HCT116 (cell line): ENCODE measurements around the gene DHRS2. TPM values are rescaled to one million over a fixed set of nuclear protein-coding genes. Genes with fewer than 3 reads are reported as not detected.

Source experiments
- ATAC-seq: fragments of 200-7000 bp; cut with Tn5 transposase; 2 replicates; pipeline ENCODE4 v1.9.1; 2020; ENCODE audit warnings: mild to moderate bottlenecking, moderate library complexity
- BruUV-seq: library from RNA; stranded (reverse); fragments of 400-500 nt; replicated peaks from 2 replicates; lab custom pipeline; 2021; lab: Mats Ljungman, UMichigan
- CTCF ChIA-PET: fragments of 300-600 bp; sonication (Branson Sonifier 250); formaldehyde crosslinking; loops from one replicate; lab custom pipeline; 2021; ENCODE audit warnings: antibody characterized with exemption; lab: Charles Lee
- POLR2A ChIA-PET: fragments of 300-600, 350-600 bp; sonication (Branson Sonifier 250); formaldehyde crosslinking; loops from one replicate; lab custom pipeline; 2021; ENCODE audit warnings: antibody characterized with exemption; lab: Charles Lee
- RAD21 ChIA-PET, 2 experiments: fragments of 300-600 bp; sonication (Branson Sonifier 250); formaldehyde crosslinking; loops; one replicate each; lab custom pipeline; 2023; ENCODE audit warnings: low total read pairs in 2 of 2; ENCODE audit not compliant: uncharacterized antibody in 2 of 2, unreplicated experiment in 2 of 2, low non-redundant PET in 1 of 2; lab: Charles Lee
- DNase-seq: peaks from one replicate; pipeline ENCODE4 v3.0.0-alpha.2; 2010; ENCODE audit warnings: low read depth, low spot score
- H2AFZ ChIP-seq: fragments of 200-600 bp; shearing (Covaris generic), sonication (generic); 2 replicates; pipeline ENCODE4 v1.6.1; 2017; ENCODE audit warnings: low read depth, mixed run types, mixed read lengths, antibody characterized with exemption, low read length; ENCODE audit not compliant: poor library complexity, severe bottlenecking
- H3K27ac ChIP-seq: 2 replicates; pipeline ENCODE4 v1.5.1; 2012; ENCODE audit warnings: low read depth, low read length
- H3K27me3 ChIP-seq: fragments of 200-600 bp; sonication (generic); 2 replicates; pipeline ENCODE4 v1.6.1; 2016; ENCODE audit warnings: mixed run types, low read length, mixed read lengths; ENCODE audit not compliant: insufficient read depth
- H3K36me3 ChIP-seq, 2 experiments: fragments of 200-500 bp in 1 of 2; fragments of 200-600 bp in 1 of 2; sonication (Bioruptor generic) in 1 of 2; sonication (generic) in 1 of 2; 2 replicates each; pipeline versions ENCODE4 v1.5.1 to v1.6.1; 2014 to 2016; ENCODE audit warnings: low read length in 2 of 2, inconsistent platforms in 1 of 2, mixed read lengths in 1 of 2, mixed run types in 1 of 2; ENCODE audit not compliant: insufficient read depth in 2 of 2, control insufficient read depth in 1 of 2
- H3K4me1 ChIP-seq, 2 experiments: fragments of 200-600 bp in 1 of 2; sonication (generic) in 1 of 2; 2 replicates each; pipeline versions ENCODE4 v1.5.1 to v1.6.1; 2012 to 2017; ENCODE audit warnings: low read length in 2 of 2, inconsistent platforms in 1 of 2, mild to moderate bottlenecking in 1 of 2, mixed read lengths in 1 of 2, mixed run types in 1 of 2, moderate library complexity in 1 of 2; ENCODE audit not compliant: insufficient read depth in 2 of 2, control insufficient read depth in 1 of 2
- H3K4me2 ChIP-seq: fragments of 200-600 bp; sonication (generic); 2 replicates; pipeline ENCODE4 v1.6.1; 2017; ENCODE audit warnings: mixed run types, low read length, mixed read lengths
- H3K4me3 ChIP-seq, 2 experiments: fragments of 200-600 bp in 1 of 2; sonication (generic) in 1 of 2; replicated peaks in 1 of 2; 2 replicates each; pipeline ENCODE4 v1.5.1; 2011 to 2016; ENCODE audit warnings: low read length in 2 of 2, control low read depth in 1 of 2, low read depth in 1 of 2, mild to moderate bottlenecking in 1 of 2, mixed read lengths in 1 of 2, mixed run types in 1 of 2
- H3K79me2 ChIP-seq: fragments of 200-600 bp; sonication (generic); 2 replicates; pipeline ENCODE4 v1.6.1; 2017; ENCODE audit warnings: mild to moderate bottlenecking, mixed run types, low read length, moderate library complexity, mixed read lengths; ENCODE audit not compliant: insufficient read depth
- H3K9ac ChIP-seq: fragments of 200-600 bp; sonication (generic); 2 replicates; pipeline ENCODE4 v1.6.1; 2016; ENCODE audit warnings: low read length, mixed read lengths
- H3K9me2 ChIP-seq: fragments of 200-600 bp; sonication (generic), shearing (Covaris generic); 2 replicates; pipeline ENCODE4 v1.6.1; 2017; ENCODE audit warnings: mixed run types, mild to moderate bottlenecking, moderate library complexity; ENCODE audit not compliant: insufficient read depth
- H3K9me3 ChIP-seq, 2 experiments: fragments of 200-500 bp in 1 of 2; fragments of 200-600 bp in 1 of 2; sonication (Bioruptor generic) in 1 of 2; sonication (generic) in 1 of 2; 2 replicates each; pipeline ENCODE4 v1.6.1; 2014 to 2017; ENCODE audit warnings: low read length in 2 of 2, mixed read lengths in 2 of 2, inconsistent platforms in 1 of 2, low read depth in 1 of 2, mild to moderate bottlenecking in 1 of 2, mixed run types in 1 of 2, moderate library complexity in 1 of 2; ENCODE audit not compliant: control insufficient read depth in 1 of 2, insufficient read depth in 1 of 2
- H4K20me1 ChIP-seq: fragments of 200-600 bp; sonication (generic), shearing (Covaris generic); 2 replicates; pipeline ENCODE4 v1.6.1; 2017; ENCODE audit warnings: mixed run types, mild to moderate bottlenecking, moderate library complexity; ENCODE audit not compliant: insufficient read depth
- ATF3 ChIP-seq: IDR thresholded peaks from 2 replicates; pipeline ENCODE4 v1.6.1; 2012
- EGR1 ChIP-seq: IDR thresholded peaks from 2 replicates; pipeline ENCODE4 v1.6.1; 2012; ENCODE audit warnings: low read depth
- EZH2phosphoT487 ChIP-seq: fragments of 200-600 bp; IDR thresholded peaks from 2 replicates; pipeline ENCODE4 v1.6.1; 2018; ENCODE audit warnings: antibody characterized with exemption, borderline replicate concordance
- FOSL1 ChIP-seq: IDR thresholded peaks from 2 replicates; pipeline ENCODE4 v1.6.1; 2012; ENCODE audit warnings: low read depth
- JUND ChIP-seq: IDR thresholded peaks from 2 replicates; pipeline ENCODE4 v1.6.1; 2012
- MAX ChIP-seq: IDR thresholded peaks from 2 replicates; pipeline ENCODE4 v1.6.1; 2012
- POLR2A ChIP-seq: IDR thresholded peaks from 2 replicates; pipeline ENCODE4 v1.7.0; 2011; ENCODE audit warnings: borderline replicate concordance; ENCODE audit not compliant: insufficient read depth, insufficient read length; ENCODE audit errors: extremely low read depth
- POLR2AphosphoS5 ChIP-seq: IDR thresholded peaks from 2 replicates; pipeline ENCODE4 v1.6.1; 2011; ENCODE audit warnings: mild to moderate bottlenecking, low read depth, low read length, moderate library complexity
- RAD21 ChIP-seq: IDR thresholded peaks from 2 replicates; pipeline ENCODE4 v1.6.1; 2012; ENCODE audit warnings: low read depth, mild to moderate bottlenecking
- REST ChIP-seq: IDR thresholded peaks from 2 replicates; pipeline ENCODE4 v1.6.1; 2012; ENCODE audit warnings: low read depth
- SIN3A ChIP-seq: IDR thresholded peaks from 2 replicates; pipeline ENCODE4 v1.6.1; 2012; ENCODE audit warnings: low read depth
- SRF ChIP-seq: IDR thresholded peaks from 2 replicates; pipeline ENCODE4 v1.6.1; 2012; ENCODE audit warnings: low read depth
- TCF7L2 ChIP-seq: IDR thresholded peaks from 2 replicates; pipeline ENCODE4 v1.7.0; 2011; ENCODE audit warnings: borderline replicate concordance, inconsistent platforms; ENCODE audit not compliant: insufficient read depth, insufficient read length; ENCODE audit errors: extremely low read depth
- ZFX ChIP-seq: fragments of 450-650 bp; IDR thresholded peaks from 2 replicates; pipeline ENCODE4 v1.6.1; 2017
- ZNF274 ChIP-seq: fragments of 200-500 bp; sonication (Bioruptor generic); IDR thresholded peaks from 2 replicates; pipeline ENCODE4 v1.6.1; 2014; ENCODE audit warnings: mild to moderate bottlenecking, low read depth, low read length, inconsistent platforms
- intact Hi-C: fragments of 100-400 bp; cut with micrococcal nuclease; formaldehyde crosslinking; loops from 2 replicates; pipeline ENCODE4 v1.10.0; 2022
- total RNA-seq: library from RNA; stranded (reverse); gene quantifications from one replicate; pipeline ENCODE4 v1.2.1, GENCODE V29; 2021; ENCODE audit not compliant: unreplicated experiment

Gene DHRS2
- total RNA-seq, 1 experiment from 2014 or later: 10.0 TPM

- H3K9me3 ChIP-seq: no peaks in the 10 kb centered on the region
- ChIA-PET POLR2A (no interaction called here), CTCF (interaction anchor here (0.9 to 2.3 kb wide), 2 partner anchors 10 to 235 kb away, joined by 3 to 10 read pairs; no protein-coding TSS in a partner anchor), RAD21 (no interaction called here)
- H3K4me2 ChIP-seq: no peak overlapping the region
- H3K36me3 ChIP-seq: no peaks in the 10 kb centered on the region
- no peak for DNase-seq
- intact Hi-C loops: no loop called here
- no peaks in the 10 kb centered on the region for H4K20me1 ChIP-seq
- H3K79me2 ChIP-seq: no peaks in the 10 kb centered on the region
- TF ChIP-seq ATF3 (no peak), FOSL1 (no peak), SRF (no peak), MAX (no peak), EZH2phosphoT487 (no peak), ZNF274 (no peak), JUND (no peak), RAD21 (no peak), POLR2A (no peak), SIN3A (no peak), EGR1 (no peak), POLR2AphosphoS5 (no peak), REST (no peak), TCF7L2 (no peak), ZFX (no peak)
- BruUV-seq: no TSS peak
- no peak overlapping the region for H2AFZ ChIP-seq
- H3K4me3 ChIP-seq: no peak overlapping the region
- H3K27ac ChIP-seq: no peak overlapping the region
- H3K9me2 ChIP-seq: no peaks in the 10 kb centered on the region
- H3K27me3 ChIP-seq: no peaks in the 10 kb centered on the region
- no peaks in the 10 kb centered on the region for H3K4me1 ChIP-seq
- H3K9ac ChIP-seq: no peak overlapping the region
- ATAC-seq: no peak
These were observed 39.7 kb downstream of the DHRS2 start for GRCh38 chr14:23675906-23676305.
